Measurements from ENCODE around the gene MXRA8. TPM values are rescaled to one million over a fixed set of nuclear protein-coding genes. Genes with fewer than 3 reads are reported as not detected.
A peak's percentile ranks its signal among the peaks of the same experiment; 100 is the strongest.
"Not testable (repeated sequence)": the region's sequence is repeated elsewhere in the genome, so short reads cannot be mapped to it uniquely, and the experiment has no call there.

MXRA8 gene
- total and polyA plus RNA-seq, 9 of the 15 experiments (the other 6 are each of a cell fraction or from before 2014, with no cell fraction given): 0.66 to 11.3 (median 6.3) TPM

GRCh38 chr1:1316199-1316598 is 42.2 kb downstream of the MXRA8 start:
- H3K9me3 ChIP-seq (replicated peaks; ENCODE audit: control insufficient read depth, insufficient read depth, low read depth, low read length); ATAC-seq; CTCF ChIA-PET (ENCODE audit: low intra/inter-chr PET ratio); H3K4me3 ChIP-seq; intact Hi-C loops (cut with micrococcal nuclease); H2AFZ ChIP-seq (ENCODE audit: low read depth, low read length); in situ Hi-C loops (cut with MboI); H3K9ac ChIP-seq (ENCODE audit: insufficient read depth in 1 of 2, low read depth in 2 of 2, low read length in 2 of 2); BruUV-seq (replicated peaks); H3K4me2 ChIP-seq (ENCODE audit: insufficient read depth, low read length); DNase-seq (ENCODE audit: extremely low read depth in 1 of 4, low spot score in 3 of 4); H3K27me3 ChIP-seq (ENCODE audit: control insufficient read depth in 2 of 2, insufficient read depth in 2 of 2, low read length in 2 of 2): not testable (repeated sequence)
- peak; percentile 26 for FAIRE-seq
- 90% methylated on average over 8 of the region's 8 CpGs for WGBS (ENCODE audit: insufficient coverage, low coverage, missing lambda C conversion rate)
- POLR2A ChIA-PET: interaction anchor here (0.8 kb wide), 1 partner anchor 22 kb away, joined by 3 read pairs; no protein-coding TSS in a partner anchor
- Histone ChIP-seq H3K36me3 (ENCODE audit: control insufficient read depth, insufficient read depth, low read length) (peaks cover 89% of the 10 kb centered on the region), H3K27ac (ENCODE audit: extremely low read depth, low read depth, low read length) (0 out of 3 replicates have a peak overlapping the region, but pooled peaks have one; percentile 10), H4K20me1 (replicated peaks; ENCODE audit: control insufficient read depth, insufficient read depth, low read length) (peaks cover 28% of the 10 kb centered on the region), H3K4me1 (replicated peaks in 1 of 2; ENCODE audit: control insufficient read depth in 2 of 2, insufficient read depth in 2 of 2, low read length in 2 of 2) (peaks cover 27 to 88% of the 10 kb centered on the region in 2 experiments), H3K79me2 (ENCODE audit: control insufficient read depth, insufficient read depth, low read length) (peaks cover 43% of the 10 kb centered on the region), H3K9me1 (ENCODE audit: control insufficient read depth, insufficient read depth, low read length) (peaks cover 13% of the 10 kb centered on the region)
- peak; percentile 73 for TF ChIP-seq POLR2A (conservative IDR thresholded peaks at IDR 0.05)
- 0 out of 2 replicates have a peak, but pooled peaks have one; percentile 22 for TF ChIP-seq FOXJ3 (CRISPR knock-in tag; IDR thresholded peaks at IDR 0.05)
- peak; percentile 57 for TF ChIP-seq SUPT5H (IDR thresholded peaks at IDR 0.05)
- TF ChIP-seq MAX (CRISPR knock-in tag; IDR thresholded peaks at IDR 0.05): peak; percentile 41; the same call in 1 of the 2 replicates

GRCh38 chr1:1315435-1315954 is 42.9 kb downstream of the MXRA8 start:
- peak; percentile 75 to 79 (median 78) for DNase-seq (ENCODE audit: extremely low read depth in 1 of 4, low spot score in 3 of 4)
- H3K36me3 ChIP-seq (ENCODE audit: control insufficient read depth, insufficient read depth, low read length): peaks cover 89% of the 10 kb centered on the region
- H3K4me2 ChIP-seq (ENCODE audit: insufficient read depth, low read length): no peak overlapping the region; the same call in 1 of the 2 replicates
- ChIA-PET POLR2A (interaction anchor here (0.6 to 1.3 kb wide), 4 partner anchors 8 to 37 kb away, joined by 3 to 5 read pairs (median 3); no protein-coding TSS in a partner anchor), CTCF (ENCODE audit: low intra/inter-chr PET ratio) (no interaction called here)
- H3K27me3 ChIP-seq (ENCODE audit: control insufficient read depth in 2 of 2, insufficient read depth in 2 of 2, low read length in 2 of 2): no peaks in the 10 kb centered on the region
- peaks cover 36% of the 10 kb centered on the region for H3K79me2 ChIP-seq (ENCODE audit: control insufficient read depth, insufficient read depth, low read length)
- in situ Hi-C loops (cut with MboI): no loop called here
- no TSS peak for BruUV-seq (replicated peaks)
- peak; percentile 62 for ATAC-seq
- no peak overlapping the region for H3K4me3 ChIP-seq
- peak; percentile 66 for FAIRE-seq
- peak overlapping the region; percentile 64 for H3K27ac ChIP-seq (ENCODE audit: extremely low read depth, low read depth, low read length)
- no peak overlapping the region for H2AFZ ChIP-seq (ENCODE audit: low read depth, low read length)
- intact Hi-C loops (cut with micrococcal nuclease): no loop called here
- peaks cover 27 to 88% of the 10 kb centered on the region in 2 experiments for H3K4me1 ChIP-seq (replicated peaks in 1 of 2; ENCODE audit: control insufficient read depth in 2 of 2, insufficient read depth in 2 of 2, low read length in 2 of 2)
- H4K20me1 ChIP-seq (replicated peaks; ENCODE audit: control insufficient read depth, insufficient read depth, low read length): peaks cover 28% of the 10 kb centered on the region
- H3K9me1 ChIP-seq (ENCODE audit: control insufficient read depth, insufficient read depth, low read length): peaks cover 13% of the 10 kb centered on the region
- H3K9me3 ChIP-seq (replicated peaks; ENCODE audit: control insufficient read depth, insufficient read depth, low read depth, low read length): no peaks in the 10 kb centered on the region
- 39% methylated on average over 8 of the region's 26 CpGs for WGBS (ENCODE audit: insufficient coverage, low coverage, missing lambda C conversion rate)
- peak overlapping the region; percentile 13 to 84; a peak in 2 of 4 replicates for H3K9ac ChIP-seq (ENCODE audit: insufficient read depth in 1 of 2, low read depth in 2 of 2, low read length in 2 of 2)
- no peak for TF ChIP-seq KLF16 (IDR thresholded peaks at IDR 0.05)
- TF ChIP-seq SETDB1 (IDR thresholded peaks at IDR 0.05; ENCODE audit: low read length): no peak
- peak; percentile 28; the same call in 1 of the 2 replicates for TF ChIP-seq EP400 (IDR thresholded peaks at IDR 0.05)
- peak in 1 of 2 experiments; percentile 38 for TF ChIP-seq E2F6 (IDR thresholded peaks at IDR 0.05; ENCODE audit: borderline replicate concordance in 1 of 2, extremely low read depth in 1 of 2, insufficient read depth in 1 of 2, insufficient read length in 1 of 2, low read depth in 1 of 2, low read length in 1 of 2, poor library complexity in 1 of 2, severe bottlenecking in 1 of 2)
- peak; percentile 45 for TF ChIP-seq EGR1 (conservative IDR thresholded peaks at IDR 0.05)
- peak; percentile 69; the same call in 1 of the 2 replicates for TF ChIP-seq ZKSCAN1 (IDR thresholded peaks at IDR 0.05; ENCODE audit: low read depth, low read length)
- no peak for TF ChIP-seq HES1 (IDR thresholded peaks at IDR 0.05; ENCODE audit: low read depth)
- no peak for TF ChIP-seq GABPB2 (CRISPR knock-in tag; conservative IDR thresholded peaks at IDR 0.05)
- 0 out of 2 replicates have a peak, but pooled peaks have one; percentile 27 for TF ChIP-seq MAX (CRISPR knock-in tag; IDR thresholded peaks at IDR 0.05)
- TF ChIP-seq E2F3 (CRISPR knock-in tag; IDR thresholded peaks at IDR 0.05): no peak
- TF ChIP-seq POLR2AphosphoS2 (IDR thresholded peaks at IDR 0.05; ENCODE audit: low read length): peak; percentile 26; the same call in 1 of the 2 replicates
